OCI-LY1 (cell line): ENCODE data around the gene EXD3.

Experiments
- H2AFZ ChIP-seq: fragments of 200-600 bp; sonication (generic), shearing (Covaris generic); 2 replicates; pipeline ENCODE4 v1.6.0; 2014; ENCODE audit warnings: antibody characterized with exemption, mild to moderate bottlenecking, low read length
- H3F3A ChIP-seq: fragments of 200-600 bp; sonication (generic), shearing (Covaris generic); 2 replicates; pipeline ENCODE4 v1.6.0; 2014; ENCODE audit warnings: mild to moderate bottlenecking, antibody characterized with exemption, low read length, moderate library complexity; ENCODE audit not compliant: insufficient read depth
- H3K27ac ChIP-seq: fragments of 200-600 bp; sonication (generic); 2 replicates; pipeline ENCODE4 v1.5.1; 2014; ENCODE audit warnings: low read length, mixed run types, mild to moderate bottlenecking, low read depth; ENCODE audit not compliant: poor library complexity, severe bottlenecking
- H3K27me3 ChIP-seq: fragments of 200-600 bp; sonication (generic); 2 replicates; pipeline ENCODE4 v1.6.0; 2014; ENCODE audit warnings: antibody characterized with exemption, mild to moderate bottlenecking, low read length, moderate library complexity; ENCODE audit not compliant: insufficient read depth
- H3K36me3 ChIP-seq: fragments of 200-600 bp; sonication (generic); 2 replicates; pipeline ENCODE4 v1.6.1; 2014; ENCODE audit warnings: mild to moderate bottlenecking, antibody characterized with exemption, low read length, moderate library complexity, mixed read lengths; ENCODE audit not compliant: insufficient read depth
- H3K4me1 ChIP-seq: fragments of 200-600 bp; sonication (generic); 2 replicates; pipeline ENCODE4 v1.5.1; 2014; ENCODE audit warnings: mild to moderate bottlenecking, low read length, moderate library complexity; ENCODE audit not compliant: insufficient read depth, severe bottlenecking
- H3K4me2 ChIP-seq: fragments of 200-600 bp; sonication (generic), shearing (Covaris generic); 2 replicates; pipeline ENCODE4 v1.6.1; 2014; ENCODE audit warnings: low read length
- H3K4me3 ChIP-seq: fragments of 200-600 bp; sonication (generic); 2 replicates; pipeline ENCODE4 v1.5.1; 2014; ENCODE audit warnings: low read length, low read depth, mild to moderate bottlenecking, mixed read lengths; ENCODE audit not compliant: poor library complexity, severe bottlenecking
- H3K79me2 ChIP-seq: fragments of 200-600 bp; shearing (Covaris generic); 2 replicates; pipeline ENCODE4 v1.6.1; 2016; ENCODE audit warnings: mixed run types, low read length, mixed read lengths; ENCODE audit not compliant: insufficient read depth
- H3K9ac ChIP-seq: fragments of 200-600 bp; sonication (generic), shearing (Covaris generic); 2 replicates; pipeline ENCODE4 v1.6.1; 2014; ENCODE audit warnings: mild to moderate bottlenecking, low read length, mixed read lengths
- H3K9me2 ChIP-seq: fragments of 200-600 bp; sonication (generic), shearing (Covaris generic); 2 replicates; pipeline ENCODE4 v1.6.1; 2014; ENCODE audit warnings: low read depth, mild to moderate bottlenecking, low read length, mixed read lengths
- H3K9me3 ChIP-seq: fragments of 200-600 bp; shearing (Covaris generic); 2 replicates; pipeline ENCODE4 v1.6.1; 2014; ENCODE audit warnings: low read length, mixed read lengths
- H4K20me1 ChIP-seq: fragments of 200-600 bp; sonication (generic), shearing (Covaris generic); 2 replicates; pipeline ENCODE4 v1.6.0; 2016; ENCODE audit warnings: mild to moderate bottlenecking, low read length; ENCODE audit not compliant: insufficient read depth
- EZH2 ChIP-seq: fragments of 200-600 bp; sonication (generic), shearing (Covaris generic); IDR thresholded peaks from 2 replicates; pipeline ENCODE4 v1.8.0; 2017; ENCODE audit warnings: borderline replicate concordance, mixed run types, mild to moderate bottlenecking, antibody characterized with exemption, low read length, moderate library complexity, mixed read lengths
- TF ChIP-seq, protein P1 (sequence below): fragments of 200-600 bp; sonication (generic), shearing (Covaris generic); IDR thresholded peaks from 2 replicates; pipeline ENCODE4 v1.5.1; 2017; ENCODE audit warnings: mild to moderate bottlenecking, antibody characterized with exemption, low read length, moderate library complexity, mixed read lengths

The EXD3 gene

DNA sequence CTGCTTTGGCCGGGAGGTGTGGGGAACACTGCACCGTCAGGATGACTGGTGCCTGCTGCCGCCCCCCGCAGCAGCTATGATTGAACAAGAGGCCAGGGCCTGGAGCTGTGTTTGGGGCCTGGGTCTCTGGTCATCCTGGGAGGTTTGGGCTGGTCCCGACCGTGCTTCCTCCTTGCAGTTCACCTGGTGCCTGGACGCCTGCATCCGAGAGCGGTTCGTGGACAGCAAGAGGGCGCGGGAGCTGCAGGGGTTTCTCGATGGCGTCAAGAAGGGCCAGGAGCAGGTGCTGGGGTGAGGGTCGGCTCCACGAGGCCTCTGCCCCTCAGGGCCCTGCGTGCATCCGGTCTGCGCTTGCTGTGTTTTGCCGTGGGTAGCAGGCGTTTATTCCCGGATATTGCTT is 158.9 kb downstream of the EXD3 start:
- peaks cover 25% of the 10 kb centered on the region for H3K4me1 ChIP-seq
- H3K27me3 ChIP-seq = no peaks in the 10 kb centered on the region
- H3K36me3 ChIP-seq = peaks cover 36% of the 10 kb centered on the region
- no peaks in the 10 kb centered on the region for H3K79me2 ChIP-seq
- no peaks in the 10 kb centered on the region for H3K9me2 ChIP-seq
- no peak overlapping the region for H3K4me2 ChIP-seq
- no peaks in the 10 kb centered on the region for H4K20me1 ChIP-seq
- no peak overlapping the region for H3K27ac ChIP-seq
- H3K9me3 ChIP-seq = no peaks in the 10 kb centered on the region
- no peaks in the 10 kb centered on the region for H3F3A ChIP-seq
- H3K9ac ChIP-seq = no peak overlapping the region
- no peak overlapping the region for H3K4me3 ChIP-seq
- H2AFZ ChIP-seq = no peak overlapping the region
- no peak for TF ChIP-seq EZH2
- TF ChIP-seq, protein P1, sequence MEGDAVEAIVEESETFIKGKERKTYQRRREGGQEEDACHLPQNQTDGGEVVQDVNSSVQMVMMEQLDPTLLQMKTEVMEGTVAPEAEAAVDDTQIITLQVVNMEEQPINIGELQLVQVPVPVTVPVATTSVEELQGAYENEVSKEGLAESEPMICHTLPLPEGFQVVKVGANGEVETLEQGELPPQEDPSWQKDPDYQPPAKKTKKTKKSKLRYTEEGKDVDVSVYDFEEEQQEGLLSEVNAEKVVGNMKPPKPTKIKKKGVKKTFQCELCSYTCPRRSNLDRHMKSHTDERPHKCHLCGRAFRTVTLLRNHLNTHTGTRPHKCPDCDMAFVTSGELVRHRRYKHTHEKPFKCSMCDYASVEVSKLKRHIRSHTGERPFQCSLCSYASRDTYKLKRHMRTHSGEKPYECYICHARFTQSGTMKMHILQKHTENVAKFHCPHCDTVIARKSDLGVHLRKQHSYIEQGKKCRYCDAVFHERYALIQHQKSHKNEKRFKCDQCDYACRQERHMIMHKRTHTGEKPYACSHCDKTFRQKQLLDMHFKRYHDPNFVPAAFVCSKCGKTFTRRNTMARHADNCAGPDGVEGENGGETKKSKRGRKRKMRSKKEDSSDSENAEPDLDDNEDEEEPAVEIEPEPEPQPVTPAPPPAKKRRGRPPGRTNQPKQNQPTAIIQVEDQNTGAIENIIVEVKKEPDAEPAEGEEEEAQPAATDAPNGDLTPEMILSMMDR = no peak

DNA sequence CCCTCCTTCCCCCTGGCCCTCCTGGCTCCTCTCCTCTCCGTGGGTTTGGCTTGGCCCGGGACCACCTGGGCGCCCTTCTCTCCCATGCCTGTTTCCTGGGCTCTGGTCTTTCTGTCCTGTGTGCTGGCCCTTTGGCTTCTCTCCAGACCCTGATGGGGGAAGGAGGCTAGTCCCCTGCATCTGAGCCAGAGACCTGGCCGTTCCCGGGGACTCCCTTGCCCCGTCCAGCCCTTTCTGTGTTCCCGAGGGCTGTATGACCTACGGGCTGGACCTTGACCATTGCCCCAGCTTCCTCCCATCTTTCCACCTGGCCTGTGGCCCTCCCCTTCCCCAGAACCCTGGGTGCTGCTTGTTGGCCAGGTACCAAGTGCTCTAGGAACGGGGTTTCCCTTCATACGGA is 159.5 kb downstream of the EXD3 start:
- H3K4me3 ChIP-seq = no peak overlapping the region
- TF ChIP-seq EZH2 = no peak
- TF ChIP-seq, protein P1 = no peak
- no peaks in the 10 kb centered on the region for H3K9me3 ChIP-seq
- H4K20me1 ChIP-seq = no peaks in the 10 kb centered on the region
- no peaks in the 10 kb centered on the region for H3K9me2 ChIP-seq
- no peak overlapping the region for H3K4me2 ChIP-seq
- no peaks in the 10 kb centered on the region for H3K79me2 ChIP-seq
- H3K4me1 ChIP-seq = peaks cover 20% of the 10 kb centered on the region
- H3K9ac ChIP-seq = no peak overlapping the region
- H2AFZ ChIP-seq = no peak overlapping the region
- H3F3A ChIP-seq = no peaks in the 10 kb centered on the region
- no peak overlapping the region for H3K27ac ChIP-seq
- no peaks in the 10 kb centered on the region for H3K27me3 ChIP-seq
- H3K36me3 ChIP-seq = peaks cover 36% of the 10 kb centered on the region

DNA sequence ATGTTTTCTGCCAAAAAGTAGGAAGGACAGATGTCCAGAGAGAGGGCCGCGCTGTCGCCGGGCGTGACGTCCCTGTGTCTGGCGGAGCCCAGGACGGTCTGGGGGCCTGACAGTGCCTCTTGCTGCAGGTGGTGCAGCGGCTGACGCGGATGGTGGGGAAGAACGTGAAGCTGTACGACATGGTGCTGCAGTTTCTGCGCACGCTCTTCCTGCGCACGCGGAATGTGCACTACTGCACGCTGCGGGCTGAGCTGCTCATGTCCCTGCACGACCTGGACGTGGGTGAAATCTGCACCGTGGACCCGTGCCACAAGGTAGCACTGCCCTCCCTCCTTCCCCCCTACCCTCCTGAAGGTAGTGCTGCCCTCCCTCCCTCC is 160.1 kb downstream of the EXD3 start:
- Histone ChIP-seq H3K4me1 (peaks cover 13% of the 10 kb centered on the region), H3F3A (no peaks in the 10 kb centered on the region), H3K4me3 (no peak overlapping the region), H3K9ac (no peak overlapping the region), H3K79me2 (no peaks in the 10 kb centered on the region), H3K36me3 (peaks cover 36% of the 10 kb centered on the region), H3K27ac (no peak overlapping the region), H3K27me3 (no peaks in the 10 kb centered on the region), H3K4me2 (no peak overlapping the region), H3K9me3 (no peaks in the 10 kb centered on the region), H4K20me1 (no peaks in the 10 kb centered on the region), H2AFZ (no peak overlapping the region), H3K9me2 (no peaks in the 10 kb centered on the region)
- TF ChIP-seq, protein P1 = no peak
- no peak for TF ChIP-seq EZH2
